Spinal cord (tissue), 10 donors: ENCODE measurements around the gene CFHR1. TPM values are rescaled to one million over a fixed set of nuclear protein-coding genes. Genes with fewer than 3 reads are reported as not detected.
"Not testable (repeated sequence)": the region's sequence is repeated elsewhere in the genome, so short reads cannot be mapped to it uniquely, and the experiment has no call there.

Source experiments
- DNase-seq, 6 donors: peaks; one replicate each; pipeline versions ENCODE4 v3.0.0 to v3.0.0-alpha.2; 2013 to 2015; ENCODE audit warnings: low spot score in 6 of 6, low read depth in 4 of 6
- H3K27ac ChIP-seq: one replicate; pipeline ENCODE4 v1.5.1; 2013; ENCODE audit warnings: low read depth, low read length, control low read depth
- H3K27me3 ChIP-seq: one replicate; pipeline ENCODE4 v1.6.1; 2013; ENCODE audit warnings: low read length; ENCODE audit not compliant: control insufficient read depth, insufficient read depth
- H3K36me3 ChIP-seq: one replicate; pipeline ENCODE4 v1.6.1; 2013; ENCODE audit warnings: low read length; ENCODE audit not compliant: control insufficient read depth, insufficient read depth
- H3K4me1 ChIP-seq: one replicate; pipeline ENCODE4 v1.6.1; 2013; ENCODE audit warnings: low read length; ENCODE audit not compliant: control insufficient read depth, insufficient read depth
- H3K4me3 ChIP-seq: one replicate; pipeline ENCODE4 v1.5.1; 2013; ENCODE audit warnings: low read depth, low read length, control low read depth
- H3K9me3 ChIP-seq: one replicate; pipeline ENCODE4 v1.6.1; 2013; ENCODE audit warnings: low read length; ENCODE audit not compliant: control insufficient read depth, insufficient read depth
- WGBS: methylation state at CpG from one replicate; pipeline ENCODE4 v1.1.5; 2013; ENCODE audit warnings: missing lambda C conversion rate; ENCODE audit not compliant: insufficient coverage; 5-methylcytosine and 5-hydroxymethylcytosine counted together
- polyA plus RNA-seq, 2 donors: library from polyadenylated mRNA; unstranded; fragments of 120-200 nt; gene quantifications; one replicate each; pipeline ENCODE4 v1.2.1, GENCODE V29; 2013; ENCODE audit not compliant: insufficient read length in 2 of 2
- total RNA-seq, 2 donors: library from RNA; depleted of rRNA in 1 of 2; stranded (reverse); fragments of 120-200 nt in 1 of 2; fragments of >200 nt in 1 of 2; gene quantifications; one replicate each; pipeline versions ENCODE4 v1.2.3 to v1.2.4, GENCODE V29; 2013 to 2014
- donor health status: healthy.

The CFHR1 gene
- total and polyA plus RNA-seq, 4 donors = 0.83 to 6.1 (median 1.5) TPM

GRCh38 chr1:196801920-196802319, 17.6 kb upstream of the CFHR1 start:
- H3K4me1 ChIP-seq, H3K9me3 ChIP-seq, H3K27me3 ChIP-seq, H3K36me3 ChIP-seq, H3K27ac ChIP-seq, H3K4me3 ChIP-seq, DNase-seq: not testable (repeated sequence)
- no CpG with 5 or more reads among the region's 1 CpG for WGBS

- no peaks in the 10 kb centered on the region for H3K4me1 ChIP-seq
- H3K36me3 ChIP-seq = no peaks in the 10 kb centered on the region
- no peak overlapping the region for H3K4me3 ChIP-seq
- no peaks in the 10 kb centered on the region for H3K27me3 ChIP-seq
- no peaks in the 10 kb centered on the region for H3K9me3 ChIP-seq
- no peak overlapping the region for H3K27ac ChIP-seq
- WGBS = 93% methylated on average over 22 of the region's 22 CpGs
- DNase-seq = no peak
These were observed 10.8 kb upstream of the CFHR1 start for GRCh38 chr1:196808529-196809235.

GRCh38 chr1:196817442-196817841, 2.1 kb upstream of the CFHR1 start:
- H3K4me3 ChIP-seq, H3K9me3 ChIP-seq, H3K27ac ChIP-seq, H3K36me3 ChIP-seq, H3K27me3 ChIP-seq, DNase-seq, H3K4me1 ChIP-seq: not testable (repeated sequence)
- 70% methylated on average over 2 of the region's 6 CpGs for WGBS

GRCh38 chr1:196827860-196828259, 8.3 kb downstream of the CFHR1 start:
- H3K9me3 ChIP-seq, H3K27me3 ChIP-seq, H3K27ac ChIP-seq, H3K4me3 ChIP-seq, H3K36me3 ChIP-seq, H3K4me1 ChIP-seq: not testable (repeated sequence)
- DNase-seq = peak in 3 of 6 donors; percentile 1 to 81 (median 45)
- no CpG with 5 or more reads among the region's 4 CpGs for WGBS

- H3K9me3 ChIP-seq = not testable (repeated sequence)
These were observed 30.3 kb downstream of the CFHR1 start for GRCh38 chr1:196849613-196850492.

GRCh38 chr1:196856053-196856452, 36.5 kb downstream of the CFHR1 start:
- DNase-seq = no peak
- Histone ChIP-seq H3K9me3 (no peaks in the 10 kb centered on the region), H3K36me3 (no peaks in the 10 kb centered on the region), H3K4me3 (no peak overlapping the region), H3K4me1 (no peaks in the 10 kb centered on the region), H3K27me3 (no peaks in the 10 kb centered on the region), H3K27ac (no peak overlapping the region)
- WGBS = 82% methylated on average over 3 of the region's 6 CpGs

More at GRCh38 chr1:196849613-196850492, 30.3 kb downstream of the CFHR1 start:
- H3K27ac ChIP-seq, H3K4me3 ChIP-seq, H3K27me3 ChIP-seq, H3K36me3 ChIP-seq, H3K4me1 ChIP-seq, DNase-seq: not testable (repeated sequence)
- WGBS = no CpG with 5 or more reads among the region's 4 CpGs

- DNase-seq = no peak
- H3K4me3 ChIP-seq = no peak overlapping the region
- no peaks in the 10 kb centered on the region for H3K36me3 ChIP-seq
- no peaks in the 10 kb centered on the region for H3K4me1 ChIP-seq
- H3K27me3 ChIP-seq = no peaks in the 10 kb centered on the region
- H3K27ac ChIP-seq = no peak overlapping the region
- H3K9me3 ChIP-seq = no peaks in the 10 kb centered on the region
- WGBS = no CpG with 5 or more reads among the region's 2 CpGs
These were observed 37.7 kb downstream of the CFHR1 start for GRCh38 chr1:196857188-196857587.

GRCh38 chr1:196858811-196859210, 39.3 kb downstream of the CFHR1 start:
- H3K27me3 ChIP-seq = no peaks in the 10 kb centered on the region
- no peaks in the 10 kb centered on the region for H3K9me3 ChIP-seq
- 66% methylated on average over 2 of the region's 3 CpGs for WGBS
- no peak overlapping the region for H3K27ac ChIP-seq
- no peak overlapping the region for H3K4me3 ChIP-seq
- no peaks in the 10 kb centered on the region for H3K4me1 ChIP-seq
- no peak for DNase-seq
- no peaks in the 10 kb centered on the region for H3K36me3 ChIP-seq

GRCh38 chr1:196860323-196860884, 40.9 kb downstream of the CFHR1 start:
- no peaks in the 10 kb centered on the region for H3K36me3 ChIP-seq
- no peaks in the 10 kb centered on the region for H3K4me1 ChIP-seq
- WGBS = no CpG with 5 or more reads among the region's 1 CpG

More at GRCh38 chr1:196860323-196860884, 40.9 kb downstream of the CFHR1 start:
- Histone ChIP-seq H3K27me3 (no peaks in the 10 kb centered on the region), H3K9me3 (no peaks in the 10 kb centered on the region), H3K27ac (no peak overlapping the region), H3K4me3 (no peak overlapping the region)
- no peak for DNase-seq
